ENCODE measurements around the gene ETS1.

ETS1 gene

GRCh38 chr11:128552783-128553661 is 34.3 kb downstream of the ETS1 start:
- DNase-seq, result no peak
- H3K27me3 ChIP-seq (ENCODE audit: insufficient read depth, low read depth, severe bottlenecking), result no peaks in the 10 kb centered on the region
- H3K9me3 ChIP-seq (ENCODE audit: severe bottlenecking), result no peaks in the 10 kb centered on the region
- no peaks in the 10 kb centered on the region for H3K36me3 ChIP-seq
- H3K4me3 ChIP-seq (ENCODE audit: low read depth, low read length), result no peak overlapping the region
- H3K27ac ChIP-seq, result no peak overlapping the region
- no peak for TF ChIP-seq CTCF (IDR thresholded peaks at IDR 0.05; ENCODE audit: low read depth, low read length)

GRCh38 chr11:128551611-128552335 is 35.6 kb downstream of the ETS1 start:
- TF ChIP-seq CTCF (IDR thresholded peaks at IDR 0.05; ENCODE audit: low read depth, low read length), result no peak
- no peak for DNase-seq
- Histone ChIP-seq H3K27ac (no peak overlapping the region), H3K36me3 (no peaks in the 10 kb centered on the region), H3K9me3 (ENCODE audit: severe bottlenecking) (no peaks in the 10 kb centered on the region), H3K4me3 (ENCODE audit: low read depth, low read length) (no peak overlapping the region), H3K27me3 (ENCODE audit: insufficient read depth, low read depth, severe bottlenecking) (no peaks in the 10 kb centered on the region)

GRCh38 chr11:128551058-128551457 is 36.3 kb downstream of the ETS1 start:
- H3K9me3 ChIP-seq (ENCODE audit: severe bottlenecking), result no peaks in the 10 kb centered on the region

GRCh38 chr11:128550261-128550821 is 37.0 kb downstream of the ETS1 start:
- H3K4me3 ChIP-seq (ENCODE audit: low read depth, low read length), result no peak overlapping the region
- no peaks in the 10 kb centered on the region for H3K9me3 ChIP-seq (ENCODE audit: severe bottlenecking)
- TF ChIP-seq CTCF (IDR thresholded peaks at IDR 0.05; ENCODE audit: low read depth, low read length), result no peak
- H3K27ac ChIP-seq, result no peak overlapping the region
- no peaks in the 10 kb centered on the region for H3K27me3 ChIP-seq (ENCODE audit: insufficient read depth, low read depth, severe bottlenecking)
- H3K36me3 ChIP-seq, result no peaks in the 10 kb centered on the region
- DNase-seq, result no peak

More at GRCh38 chr11:128551058-128551457, 36.3 kb downstream of the ETS1 start:
- Histone ChIP-seq H3K4me3 (ENCODE audit: low read depth, low read length) (no peak overlapping the region), H3K36me3 (no peaks in the 10 kb centered on the region), H3K27me3 (ENCODE audit: insufficient read depth, low read depth, severe bottlenecking) (no peaks in the 10 kb centered on the region), H3K27ac (no peak overlapping the region)
- TF ChIP-seq CTCF (IDR thresholded peaks at IDR 0.05; ENCODE audit: low read depth, low read length), result no peak
- no peak for DNase-seq

- no peaks in the 10 kb centered on the region for H3K36me3 ChIP-seq
- H3K4me3 ChIP-seq (ENCODE audit: low read depth, low read length), result no peak overlapping the region
- H3K27ac ChIP-seq, result no peak overlapping the region
- H3K9me3 ChIP-seq (ENCODE audit: severe bottlenecking), result no peaks in the 10 kb centered on the region
- no peaks in the 10 kb centered on the region for H3K27me3 ChIP-seq (ENCODE audit: insufficient read depth, low read depth, severe bottlenecking)
- no peak for TF ChIP-seq CTCF (IDR thresholded peaks at IDR 0.05; ENCODE audit: low read depth, low read length)
- no peak for DNase-seq
These were observed 38.0 kb downstream of the ETS1 start for GRCh38 chr11:128549256-128549944.

Measured in WERI-Rb-1 (cell line).